ENCODE results near the gene SEC14L1.

SEC14L1 gene

GRCh38 chr17:77197115-77197514 lies 56.3 kb downstream of the SEC14L1 start:
- no peak overlapping the region for H3K4me3 ChIP-seq (ENCODE audit: low read depth, low read length)
- DNase-seq (ENCODE audit: low read depth) = no peak
- TF ChIP-seq MAX (IDR thresholded peaks at IDR 0.05; ENCODE audit: low read depth, low read length) = no peak
- TF ChIP-seq MYC (IDR thresholded peaks at IDR 0.05; ENCODE audit: low read depth, low read length) = no peak

GRCh38 chr17:77200711-77201110 lies 59.9 kb downstream of the SEC14L1 start:
- TF ChIP-seq MYC (IDR thresholded peaks at IDR 0.05; ENCODE audit: low read depth, low read length) (no peak), CTCF (IDR thresholded peaks at IDR 0.05; ENCODE audit: low read depth, low read length) (no peak), MAX (IDR thresholded peaks at IDR 0.05; ENCODE audit: low read depth, low read length) (no peak)
- no peak for DNase-seq (ENCODE audit: low read depth)
- H3K4me3 ChIP-seq (ENCODE audit: low read depth, low read length) = no peak overlapping the region

DNA sequence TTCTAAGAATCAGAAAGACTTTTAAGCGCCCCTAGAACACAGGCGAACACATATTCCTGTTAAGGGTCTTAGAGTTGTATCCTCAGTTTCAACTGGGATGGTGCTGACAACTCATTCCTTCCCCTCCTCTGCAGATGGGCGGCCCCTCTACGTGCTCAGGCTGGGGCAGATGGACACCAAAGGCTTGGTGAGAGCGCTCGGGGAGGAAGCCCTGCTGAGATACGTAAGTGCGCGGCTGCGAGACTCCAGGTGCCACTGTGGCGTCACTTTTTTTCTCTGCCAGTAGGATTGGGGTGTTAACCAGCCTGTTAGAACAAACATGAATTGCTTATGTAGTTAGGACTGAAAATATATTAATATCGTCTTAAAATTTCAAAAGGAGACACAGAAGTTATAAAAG lies 62.7 kb downstream of the SEC14L1 start:
- TF ChIP-seq MAX (IDR thresholded peaks at IDR 0.05; ENCODE audit: low read depth, low read length) (no peak), POLR2A (IDR thresholded peaks at IDR 0.05; ENCODE audit: extremely low read depth, insufficient read length) (no peak)
- DNase-seq (ENCODE audit: low read depth) = no peak
- no peak overlapping the region for H3K4me3 ChIP-seq (ENCODE audit: low read depth, low read length)

GRCh38 chr17:77203846-77204245 lies 63.1 kb downstream of the SEC14L1 start:
- no peak overlapping the region for H3K4me3 ChIP-seq (ENCODE audit: low read depth, low read length)
- no peak for DNase-seq (ENCODE audit: low read depth)
- TF ChIP-seq MYC (IDR thresholded peaks at IDR 0.05; ENCODE audit: low read depth, low read length) = no peak
- TF ChIP-seq POLR2A (IDR thresholded peaks at IDR 0.05; ENCODE audit: extremely low read depth, insufficient read length) = no peak
- TF ChIP-seq MAX (IDR thresholded peaks at IDR 0.05; ENCODE audit: low read depth, low read length) = no peak
- no peak for TF ChIP-seq CTCF (IDR thresholded peaks at IDR 0.05; ENCODE audit: low read depth, low read length)

DNA sequence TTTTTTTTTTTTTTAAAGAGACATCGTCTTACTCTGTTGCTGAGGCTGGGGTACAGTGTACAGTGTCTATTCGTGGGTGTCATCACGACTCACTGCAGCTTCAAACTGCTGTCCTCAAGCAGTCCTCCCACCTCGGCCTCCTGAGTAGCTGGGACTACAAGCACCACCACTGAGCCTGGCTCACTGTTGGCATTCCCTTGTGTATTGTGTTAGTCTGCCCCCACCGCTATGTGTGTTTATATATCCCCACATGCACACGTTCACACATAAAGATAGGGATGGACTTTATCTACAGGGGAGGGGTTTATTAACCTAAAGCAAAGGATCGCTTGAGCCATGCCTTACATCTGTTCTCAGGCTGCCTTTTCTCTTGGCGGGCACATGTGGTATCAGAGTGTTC lies 63.8 kb downstream of the SEC14L1 start:
- no peak for DNase-seq (ENCODE audit: low read depth)
- TF ChIP-seq POLR2A (IDR thresholded peaks at IDR 0.05; ENCODE audit: extremely low read depth, insufficient read length) = no peak
- no peak for TF ChIP-seq MAX (IDR thresholded peaks at IDR 0.05; ENCODE audit: low read depth, low read length)
- TF ChIP-seq MYC (IDR thresholded peaks at IDR 0.05; ENCODE audit: low read depth, low read length) = no peak

DNA sequence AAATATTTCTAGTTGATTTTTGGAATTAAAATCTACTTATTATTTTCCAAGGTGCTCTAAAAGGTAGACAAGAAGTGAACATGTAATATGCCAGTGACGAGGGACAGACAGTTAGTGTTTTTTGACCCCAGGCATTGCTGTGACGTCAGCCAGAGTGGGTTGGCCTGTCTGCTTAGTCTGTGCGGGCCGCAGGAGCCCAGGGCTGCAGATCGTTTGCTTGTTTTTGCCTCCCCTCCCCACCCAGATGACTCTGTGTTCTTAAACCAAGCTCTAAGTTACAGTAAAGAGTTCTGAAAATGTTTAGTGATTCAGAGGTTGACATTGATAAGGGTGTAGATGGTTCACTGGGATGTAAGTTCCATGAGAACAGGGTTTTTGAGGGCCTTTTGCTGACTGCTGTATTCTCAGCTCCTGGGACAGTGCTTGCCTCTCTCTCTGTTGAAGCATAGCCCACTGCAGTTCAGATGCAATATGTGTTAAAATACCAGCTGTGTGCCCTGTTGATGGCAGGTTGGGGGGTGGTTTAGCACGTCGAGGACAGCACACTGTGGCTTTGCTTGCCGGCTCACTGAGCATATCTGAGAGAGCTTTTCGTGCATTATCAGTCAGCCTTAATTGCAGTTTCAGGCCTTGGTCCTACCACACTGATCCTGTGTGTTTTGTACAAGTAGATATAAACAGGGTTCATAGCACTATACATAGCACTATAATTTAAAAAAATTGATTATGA lies 64.8 kb downstream of the SEC14L1 start:
- H3K4me3 ChIP-seq (ENCODE audit: low read depth, low read length) = no peak overlapping the region
- TF ChIP-seq MYC (IDR thresholded peaks at IDR 0.05; ENCODE audit: low read depth, low read length) (no peak), POLR2A (IDR thresholded peaks at IDR 0.05; ENCODE audit: extremely low read depth, insufficient read length) (no peak), MAX (IDR thresholded peaks at IDR 0.05; ENCODE audit: low read depth, low read length) (no peak), CTCF (IDR thresholded peaks at IDR 0.05; ENCODE audit: low read depth, low read length) (no peak)
- DNase-seq (ENCODE audit: low read depth) = no peak

More for the DNA sequence above, 63.8 kb downstream of the SEC14L1 start:
- no peak overlapping the region for H3K4me3 ChIP-seq (ENCODE audit: low read depth, low read length)

DNA sequence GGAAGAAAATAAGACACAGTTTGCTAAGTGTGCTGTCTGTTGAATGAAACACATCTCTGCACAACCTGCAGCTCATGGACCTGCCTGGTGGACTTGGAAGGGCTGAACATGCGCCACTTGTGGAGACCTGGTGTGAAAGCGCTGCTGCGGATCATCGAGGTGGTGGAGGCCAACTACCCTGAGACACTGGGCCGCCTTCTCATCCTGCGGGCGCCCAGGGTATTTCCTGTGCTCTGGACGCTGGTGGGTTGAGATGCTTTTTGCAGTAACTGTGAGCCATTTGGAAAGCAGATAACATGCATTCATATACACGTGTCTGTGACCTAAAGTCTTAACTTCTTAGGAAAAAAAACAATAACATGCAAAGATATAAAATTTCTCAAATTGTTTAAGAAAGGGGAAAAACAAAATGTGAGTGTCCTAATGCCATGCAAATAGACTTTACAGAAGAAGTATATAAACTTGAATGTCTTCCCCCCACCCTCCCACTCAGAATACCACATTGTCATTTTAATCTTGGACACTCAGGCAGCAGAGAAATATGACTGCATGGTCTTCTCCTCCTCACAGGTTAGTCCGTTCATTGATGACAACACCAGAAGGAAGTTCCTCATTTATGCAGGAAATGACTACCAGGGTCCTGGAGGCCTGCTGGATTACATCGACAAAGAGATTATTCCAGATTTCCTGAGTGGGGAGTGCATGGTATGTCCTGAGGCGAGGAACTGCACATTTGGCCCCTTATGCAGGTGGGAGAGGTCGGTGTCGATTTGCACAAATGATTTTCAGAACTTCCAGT lies 65.6 kb downstream of the SEC14L1 start:
- no peak for TF ChIP-seq MYC (IDR thresholded peaks at IDR 0.05; ENCODE audit: low read depth, low read length)
- peak; percentile 15; the same call in 1 of the 2 replicates for TF ChIP-seq MAX (IDR thresholded peaks at IDR 0.05; ENCODE audit: low read depth, low read length)
- DNase-seq (ENCODE audit: low read depth) = peak; percentile 76
- no peak overlapping the region for H3K4me3 ChIP-seq (ENCODE audit: low read depth, low read length)

Measured in NB4 (cell line).